Liver (tissue), 9 donors: ENCODE results near the gene CCDC120. TPM values are rescaled to one million over a fixed set of nuclear protein-coding genes. Genes with fewer than 3 reads are reported as not detected.

Source experiments
- DNase-seq: peaks from one replicate; pipeline ENCODE4 v3.0.0-alpha.2; 2017; ENCODE audit warnings: low spot score
- H3K27ac ChIP-seq, 2 donors: one replicate each; pipeline ENCODE4 v1.7.0; 2013; ENCODE audit warnings: inconsistent platforms in 2 of 2, low read length in 2 of 2, control low read depth in 1 of 2, low read depth in 1 of 2, mild to moderate bottlenecking in 1 of 2
- H3K27me3 ChIP-seq, 4 donors: one replicate each; pipeline versions ENCODE4 v1.6.1 to v1.7.0; 2013; ENCODE audit warnings: low read length in 3 of 4, inconsistent platforms in 1 of 4, mild to moderate bottlenecking in 1 of 4, moderate library complexity in 1 of 4; ENCODE audit not compliant: control insufficient read depth in 4 of 4, insufficient read depth in 4 of 4
- H3K36me3 ChIP-seq, 4 donors: one replicate each; pipeline versions ENCODE4 v1.6.1 to v1.7.0; 2013; ENCODE audit warnings: low read length in 3 of 4, mild to moderate bottlenecking in 3 of 4, low read depth in 1 of 4, moderate library complexity in 1 of 4; ENCODE audit not compliant: control insufficient read depth in 4 of 4, insufficient read depth in 3 of 4
- H3K4me1 ChIP-seq, 4 donors: one replicate each; pipeline versions ENCODE4 v1.6.1 to v1.7.0; 2013; ENCODE audit warnings: low read length in 3 of 4, mild to moderate bottlenecking in 3 of 4, moderate library complexity in 1 of 4; ENCODE audit not compliant: control insufficient read depth in 4 of 4, insufficient read depth in 4 of 4
- H3K4me3 ChIP-seq, 3 donors: one replicate each; pipeline versions ENCODE4 v1.6.1 to v1.7.0; 2013; ENCODE audit warnings: low read length in 3 of 3, control low read depth in 1 of 3, low read depth in 1 of 3, mild to moderate bottlenecking in 1 of 3
- H3K9ac ChIP-seq, 2 donors: one replicate each; pipeline ENCODE4 v1.7.0; 2013; ENCODE audit warnings: low read length in 2 of 2, mild to moderate bottlenecking in 2 of 2, moderate library complexity in 2 of 2, control low read depth in 1 of 2, low read depth in 1 of 2
- H3K9me3 ChIP-seq, 4 donors: one replicate each; pipeline versions ENCODE4 v1.6.1 to v1.7.0; 2013; ENCODE audit warnings: low read length in 3 of 4; ENCODE audit not compliant: control insufficient read depth in 4 of 4
- EGR1 ChIP-seq, 2 donors: IDR thresholded peaks; 2 replicates each; pipeline ENCODE4 v1.6.1; 2016 to 2018; ENCODE audit warnings: antibody characterized with exemption in 2 of 2, low read depth in 2 of 2
- FOXA1 ChIP-seq: IDR thresholded peaks from 2 replicates; pipeline ENCODE4 v1.6.1; 2016; ENCODE audit warnings: antibody characterized with exemption
- FOXA2 ChIP-seq: IDR thresholded peaks from 2 replicates; pipeline ENCODE4 v1.6.1; 2016; ENCODE audit warnings: antibody characterized with exemption
- GABPA ChIP-seq, 2 donors: IDR thresholded peaks in 1 of 2; conservative IDR thresholded peaks in 1 of 2; 2 replicates each; pipeline ENCODE4 v1.6.1; 2016; ENCODE audit warnings: antibody characterized with exemption in 2 of 2, mild to moderate bottlenecking in 1 of 2, moderate library complexity in 1 of 2
- HNF4A ChIP-seq, 2 donors: conservative IDR thresholded peaks; 2 replicates each; pipeline ENCODE4 v1.6.1; 2016; ENCODE audit warnings: antibody characterized with exemption in 2 of 2, mild to moderate bottlenecking in 2 of 2
- HNF4G ChIP-seq: IDR thresholded peaks from 2 replicates; pipeline ENCODE4 v1.6.1; 2016; ENCODE audit warnings: antibody characterized with exemption
- JUND ChIP-seq, 2 donors: IDR thresholded peaks; 2 replicates each; pipeline ENCODE4 v1.6.1; 2016; ENCODE audit warnings: antibody characterized with exemption in 2 of 2
- NR2F2 ChIP-seq: IDR thresholded peaks from 2 replicates; pipeline ENCODE4 v1.6.1; 2016; ENCODE audit warnings: antibody characterized with exemption
- RAD21 ChIP-seq, 2 donors: IDR thresholded peaks; 2 replicates each; pipeline ENCODE4 v1.6.1; 2016; ENCODE audit warnings: antibody characterized with exemption in 2 of 2, mild to moderate bottlenecking in 2 of 2
- RXRA ChIP-seq, 2 donors: IDR thresholded peaks; 2 replicates each; pipeline ENCODE4 v1.6.1; 2017 to 2018; ENCODE audit warnings: antibody characterized with exemption in 2 of 2, mild to moderate bottlenecking in 1 of 2
- SP1 ChIP-seq: IDR thresholded peaks from 2 replicates; pipeline ENCODE4 v1.6.1; 2018; ENCODE audit warnings: antibody characterized with exemption, mild to moderate bottlenecking
- TAF1 ChIP-seq: conservative IDR thresholded peaks from 2 replicates; pipeline ENCODE4 v1.6.1; 2016; ENCODE audit warnings: antibody characterized with exemption, mild to moderate bottlenecking
- YY1 ChIP-seq: IDR thresholded peaks from 2 replicates; pipeline ENCODE4 v1.6.1; 2016; ENCODE audit warnings: antibody characterized with exemption, mild to moderate bottlenecking
- WGBS: extraction: QIAGEN DNeasy Blood & Tissue Kit; methylation state at CpG from one replicate; pipeline ENCODE4 v1.1.7; 2013; 5-methylcytosine and 5-hydroxymethylcytosine counted together
- polyA plus RNA-seq, 2 donors: library from polyadenylated mRNA; stranded (reverse) in 1 of 2; unstranded in 1 of 2; fragments of 200-250 nt in 1 of 2; fragments of >200 nt in 1 of 2; fragmentation: Nextera tagmentation in 1 of 2; extraction: Ambion mirVana in 1 of 2; gene quantifications; one replicate each; pipeline versions ENCODE4 v1.2.1 to v1.2.3, GENCODE V29; 2013 to 2015
- total RNA-seq, 2 donors: library from RNA; depleted of rRNA; stranded (reverse); fragments of >200 nt; gene quantifications; one replicate each; pipeline ENCODE4 v1.2.3, GENCODE V29; 2014
- TF ChIP-seq, protein P1 (sequence below): fragments of 150-350 bp; IDR thresholded peaks from 2 replicates; pipeline ENCODE4 v1.5.1; 2017; ENCODE audit warnings: improper control_type of control experiment, low read depth, low read length; ENCODE audit not compliant: missing input control
- TF ChIP-seq, protein P2 (sequence below): IDR thresholded peaks from 2 replicates; pipeline ENCODE4 v1.6.1; 2016; ENCODE audit warnings: antibody characterized with exemption
- TF ChIP-seq, protein P3 (sequence below): IDR thresholded peaks from 2 replicates; pipeline ENCODE4 v1.6.1; 2016; ENCODE audit warnings: antibody characterized with exemption
- TF ChIP-seq, protein P4 (sequence below): IDR thresholded peaks from 2 replicates; pipeline ENCODE4 v1.6.1; 2016; ENCODE audit warnings: antibody characterized with exemption
- donor health status: healthy.
- donor health status: healthy.
- donor health status: healthy.
- donor health status: healthy.
- donor health status: healthy.

Gene CCDC120
- total and polyA plus RNA-seq, 4 donors: 1.0 to 3.4 (median 1.6) TPM

DNA sequence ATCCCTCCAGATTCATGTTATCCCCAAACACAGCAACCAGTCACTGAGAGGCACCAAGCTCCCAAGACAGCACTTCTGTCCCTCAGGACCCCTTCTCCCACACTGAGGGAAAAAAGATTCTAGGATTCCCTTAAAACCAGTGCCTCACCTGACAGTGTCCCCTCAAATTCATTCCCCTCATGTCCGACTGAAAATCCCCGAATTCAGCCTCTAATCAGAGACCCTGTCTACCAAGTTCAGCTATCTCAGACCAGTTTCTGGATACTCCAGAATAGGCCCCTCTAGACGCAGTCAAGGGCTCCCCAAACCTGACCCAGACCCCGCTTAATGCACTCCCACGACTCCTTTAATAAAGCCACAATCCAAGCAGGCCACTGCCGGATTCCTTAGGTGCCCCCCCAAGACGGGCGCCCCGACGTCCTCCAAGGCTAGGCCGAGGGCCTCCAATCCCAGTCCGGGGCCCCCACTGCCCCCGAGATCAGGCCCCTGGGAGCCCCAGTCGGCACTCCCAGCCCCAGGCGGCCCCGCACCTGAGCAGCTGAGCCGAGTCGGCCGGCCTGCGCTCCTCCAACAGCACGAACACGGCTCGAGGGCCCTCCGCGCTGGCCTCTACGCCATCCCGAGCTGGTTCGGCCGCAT, 16.1 kb upstream of the CCDC120 start:
- WGBS: under 1% methylated on average over 29 of the region's 29 CpGs
- Histone ChIP-seq H3K4me1 (peaks cover 5 to 24% (median 12%) of the 10 kb centered on the region in 4 donors), H3K27ac (peak overlapping the region; percentile 94 to 96), H3K9ac (peak overlapping the region; percentile 88 to 93), H3K36me3 (peaks cover 2 to 12% (median 12%) of the 10 kb centered on the region in 4 donors), H3K4me3 (peak overlapping the region; percentile 11 to 82 (median 71)), H3K27me3 (no peaks in the 10 kb centered on the region), H3K9me3 (no peaks in the 10 kb centered on the region)
- no peak for TF ChIP-seq EGR1 (IDR thresholded peaks at IDR 0.05; ENCODE audit: low read depth in 2 of 2)
- TF ChIP-seq JUND (IDR thresholded peaks at IDR 0.05): no peak
- TF ChIP-seq, protein P1, sequence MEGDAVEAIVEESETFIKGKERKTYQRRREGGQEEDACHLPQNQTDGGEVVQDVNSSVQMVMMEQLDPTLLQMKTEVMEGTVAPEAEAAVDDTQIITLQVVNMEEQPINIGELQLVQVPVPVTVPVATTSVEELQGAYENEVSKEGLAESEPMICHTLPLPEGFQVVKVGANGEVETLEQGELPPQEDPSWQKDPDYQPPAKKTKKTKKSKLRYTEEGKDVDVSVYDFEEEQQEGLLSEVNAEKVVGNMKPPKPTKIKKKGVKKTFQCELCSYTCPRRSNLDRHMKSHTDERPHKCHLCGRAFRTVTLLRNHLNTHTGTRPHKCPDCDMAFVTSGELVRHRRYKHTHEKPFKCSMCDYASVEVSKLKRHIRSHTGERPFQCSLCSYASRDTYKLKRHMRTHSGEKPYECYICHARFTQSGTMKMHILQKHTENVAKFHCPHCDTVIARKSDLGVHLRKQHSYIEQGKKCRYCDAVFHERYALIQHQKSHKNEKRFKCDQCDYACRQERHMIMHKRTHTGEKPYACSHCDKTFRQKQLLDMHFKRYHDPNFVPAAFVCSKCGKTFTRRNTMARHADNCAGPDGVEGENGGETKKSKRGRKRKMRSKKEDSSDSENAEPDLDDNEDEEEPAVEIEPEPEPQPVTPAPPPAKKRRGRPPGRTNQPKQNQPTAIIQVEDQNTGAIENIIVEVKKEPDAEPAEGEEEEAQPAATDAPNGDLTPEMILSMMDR: no peak
- TF ChIP-seq RAD21 (IDR thresholded peaks at IDR 0.05): no peak
- TF ChIP-seq, protein P2, sequence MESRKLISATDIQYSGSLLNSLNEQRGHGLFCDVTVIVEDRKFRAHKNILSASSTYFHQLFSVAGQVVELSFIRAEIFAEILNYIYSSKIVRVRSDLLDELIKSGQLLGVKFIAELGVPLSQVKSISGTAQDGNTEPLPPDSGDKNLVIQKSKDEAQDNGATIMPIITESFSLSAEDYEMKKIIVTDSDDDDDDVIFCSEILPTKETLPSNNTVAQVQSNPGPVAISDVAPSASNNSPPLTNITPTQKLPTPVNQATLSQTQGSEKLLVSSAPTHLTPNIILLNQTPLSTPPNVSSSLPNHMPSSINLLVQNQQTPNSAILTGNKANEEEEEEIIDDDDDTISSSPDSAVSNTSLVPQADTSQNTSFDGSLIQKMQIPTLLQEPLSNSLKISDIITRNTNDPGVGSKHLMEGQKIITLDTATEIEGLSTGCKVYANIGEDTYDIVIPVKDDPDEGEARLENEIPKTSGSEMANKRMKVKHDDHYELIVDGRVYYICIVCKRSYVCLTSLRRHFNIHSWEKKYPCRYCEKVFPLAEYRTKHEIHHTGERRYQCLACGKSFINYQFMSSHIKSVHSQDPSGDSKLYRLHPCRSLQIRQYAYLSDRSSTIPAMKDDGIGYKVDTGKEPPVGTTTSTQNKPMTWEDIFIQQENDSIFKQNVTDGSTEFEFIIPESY: no peak
- TF ChIP-seq HNF4A (conservative IDR thresholded peaks at IDR 0.05): no peak
- TF ChIP-seq FOXA2: no peak
- TF ChIP-seq HNF4G: no peak
- TF ChIP-seq, protein P3, sequence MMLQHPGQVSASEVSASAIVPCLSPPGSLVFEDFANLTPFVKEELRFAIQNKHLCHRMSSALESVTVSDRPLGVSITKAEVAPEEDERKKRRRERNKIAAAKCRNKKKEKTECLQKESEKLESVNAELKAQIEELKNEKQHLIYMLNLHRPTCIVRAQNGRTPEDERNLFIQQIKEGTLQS: no peak
- no peak for TF ChIP-seq TAF1
- no peak for TF ChIP-seq RXRA (IDR thresholded peaks at IDR 0.05)
- no peak for TF ChIP-seq GABPA (IDR thresholded peaks at IDR 0.05 in 1 of 2, conservative IDR thresholded peaks at IDR 0.05 in 1 of 2)
- no peak for TF ChIP-seq YY1
- no peak for TF ChIP-seq NR2F2
- no peak for TF ChIP-seq SP1
- TF ChIP-seq, protein P4, sequence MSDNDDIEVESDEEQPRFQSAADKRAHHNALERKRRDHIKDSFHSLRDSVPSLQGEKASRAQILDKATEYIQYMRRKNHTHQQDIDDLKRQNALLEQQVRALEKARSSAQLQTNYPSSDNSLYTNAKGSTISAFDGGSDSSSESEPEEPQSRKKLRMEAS: no peak
- TF ChIP-seq FOXA1: no peak
- DNase-seq: no peak

DNA sequence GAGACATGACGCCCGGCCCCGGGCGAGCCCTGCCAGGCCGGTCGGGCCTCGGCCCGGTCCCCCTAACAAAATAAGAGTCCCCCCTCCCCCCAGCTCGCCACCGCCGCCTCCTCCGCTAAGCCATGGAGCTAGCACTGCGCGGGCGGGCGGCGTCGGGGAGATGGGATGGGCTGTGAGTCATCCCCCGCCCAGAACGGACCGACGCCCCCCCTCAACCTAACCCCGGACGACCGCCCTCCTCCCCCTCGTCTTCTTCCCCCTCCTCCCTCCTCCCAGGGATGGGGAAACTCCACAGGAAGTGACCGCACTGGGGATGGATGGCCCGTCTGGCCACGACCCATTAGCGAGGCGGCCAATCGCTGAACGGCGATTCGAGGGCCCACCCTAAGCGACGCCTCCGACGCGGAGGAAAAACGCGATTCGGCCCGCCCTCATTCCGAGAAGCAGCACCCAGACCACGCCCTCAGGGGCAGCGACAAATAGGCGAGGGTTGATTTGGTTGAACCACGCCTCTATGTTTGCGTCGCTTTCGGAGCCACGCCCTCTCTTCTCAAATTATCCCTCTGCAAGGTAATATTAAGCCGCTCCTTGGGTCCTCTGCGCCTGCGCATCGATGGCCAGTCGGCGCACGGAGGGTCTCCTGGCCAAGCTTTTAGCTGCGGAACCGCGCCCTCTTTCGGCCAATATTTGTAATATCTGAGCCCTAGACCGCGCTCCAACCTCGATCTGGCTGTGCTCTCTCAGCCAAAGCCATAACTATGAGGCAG, 15.4 kb upstream of the CCDC120 start, which contains the start of gene TFE3:
TFE3 (minus strand) TSS at position 138 of the 767 bp plus-strand sequence; CDS start at position 7, 131 bp downstream.
- DNase-seq: peak; percentile 92
- Histone ChIP-seq H3K27ac (peak within 1 kb of the TSS; percentile 94 to 96), H3K27me3 (no peaks in the 10 kb centered on the region), H3K9ac (peak within 1 kb of the TSS; percentile 88 to 93), H3K9me3 (no peaks in the 10 kb centered on the region), H3K4me1 (peaks cover 5 to 24% (median 12%) of the 10 kb centered on the region in 4 donors), H3K4me3 (peak within 1 kb of the TSS; percentile 11 to 82 (median 71)), H3K36me3 (peaks cover 0 to 8% (median 6%) of the 10 kb centered on the region in 4 donors)
- WGBS: under 1% methylated on average over 67 of the region's 67 CpGs
- TF ChIP-seq, protein P1: peak; percentile 66
- TF ChIP-seq, protein P3: peak; percentile 50
- peak; percentile 39 to 63 for TF ChIP-seq JUND (IDR thresholded peaks at IDR 0.05)
- no peak for TF ChIP-seq HNF4A (conservative IDR thresholded peaks at IDR 0.05)
- TF ChIP-seq EGR1 (IDR thresholded peaks at IDR 0.05; ENCODE audit: low read depth in 2 of 2): no peak
- TF ChIP-seq SP1: peak; percentile 88
- TF ChIP-seq, protein P4: peak; percentile 11
- no peak for TF ChIP-seq FOXA2
- TF ChIP-seq RAD21 (IDR thresholded peaks at IDR 0.05): peak; percentile 79 to 83
- no peak for TF ChIP-seq HNF4G
- TF ChIP-seq GABPA (IDR thresholded peaks at IDR 0.05 in 1 of 2, conservative IDR thresholded peaks at IDR 0.05 in 1 of 2): peak; percentile 51 to 86
- peak; percentile 37 to 43 for TF ChIP-seq RXRA (IDR thresholded peaks at IDR 0.05)
- TF ChIP-seq, protein P2: peak; percentile 46
- TF ChIP-seq YY1: peak; percentile 50
- no peak for TF ChIP-seq NR2F2
- no peak for TF ChIP-seq FOXA1
